H9 (cell line): ENCODE results near the gene GM2A. TPM values are rescaled to one million over a fixed set of nuclear protein-coding genes. Genes with fewer than 3 reads are reported as not detected.

Experiments used
- DNase-seq: peaks from one replicate; pipeline ENCODE4 v3.0.0-alpha.2; 2017
- H2AFZ ChIP-seq: one replicate; pipeline ENCODE4 v1.6.1; 2013; ENCODE audit warnings: mild to moderate bottlenecking, low read length, control low read depth, moderate library complexity
- H2AK5ac ChIP-seq: 2 replicates; pipeline ENCODE4 v1.6.1; 2013; ENCODE audit warnings: low read length, control low read depth, mixed read lengths; ENCODE audit not compliant: insufficient read length
- H2BK120ac ChIP-seq: one replicate; pipeline ENCODE4 v1.6.1; 2013; ENCODE audit warnings: low read depth, mild to moderate bottlenecking, low read length, control low read depth, inconsistent platforms; ENCODE audit not compliant: poor library complexity, severe bottlenecking
- H2BK12ac ChIP-seq: 2 replicates; pipeline ENCODE4 v1.6.1; 2013; ENCODE audit warnings: low read length, control low read depth, mixed read lengths, low read depth; ENCODE audit not compliant: insufficient read length
- H2BK15ac ChIP-seq: 2 replicates; pipeline ENCODE4 v1.6.1; 2013; ENCODE audit warnings: low read depth, low read length, control low read depth
- H2BK20ac ChIP-seq: one replicate; pipeline ENCODE4 v1.6.1; 2013; ENCODE audit warnings: low read depth, mild to moderate bottlenecking, low read length, control low read depth, inconsistent platforms; ENCODE audit not compliant: poor library complexity, severe bottlenecking
- H2BK5ac ChIP-seq: 2 replicates; pipeline ENCODE4 v1.6.1; 2013; ENCODE audit warnings: low read length, control low read depth, mixed read lengths; ENCODE audit not compliant: insufficient read length
- H3K14ac ChIP-seq: 2 replicates; pipeline ENCODE4 v1.6.1; 2013; ENCODE audit warnings: low read length, control low read depth; ENCODE audit not compliant: insufficient read depth
- H3K18ac ChIP-seq: 2 replicates; pipeline ENCODE4 v1.6.1; 2013; ENCODE audit warnings: low read depth, mild to moderate bottlenecking, mixed read lengths, low read length, control low read depth; ENCODE audit not compliant: insufficient read length
- H3K23ac ChIP-seq: 2 replicates; pipeline ENCODE4 v1.6.1; 2013; ENCODE audit warnings: low read length, control low read depth, mixed read lengths, low read depth; ENCODE audit not compliant: insufficient read length
- H3K23me2 ChIP-seq: 2 replicates; pipeline ENCODE4 v1.6.1; 2013; ENCODE audit warnings: low read depth, mild to moderate bottlenecking, mixed read lengths, low read length, control low read depth; ENCODE audit not compliant: insufficient read length, poor library complexity, severe bottlenecking
- H3K27ac ChIP-seq: 2 replicates; pipeline ENCODE4 v1.5.1; 2013; ENCODE audit warnings: low read length, control low read depth, mixed read lengths, low read depth; ENCODE audit not compliant: insufficient read length
- H3K27me3 ChIP-seq: 2 replicates; pipeline ENCODE4 v1.6.1; 2013; ENCODE audit warnings: low read length, control low read depth, inconsistent platforms; ENCODE audit not compliant: insufficient read depth
- H3K4ac ChIP-seq: 2 replicates; pipeline ENCODE4 v1.6.1; 2013; ENCODE audit warnings: low read depth, mild to moderate bottlenecking, control low read depth, inconsistent platforms, low read length, moderate library complexity
- H3K4me1 ChIP-seq: 2 replicates; pipeline ENCODE4 v1.6.1; 2013; ENCODE audit warnings: low read length, control low read depth, inconsistent platforms; ENCODE audit not compliant: insufficient read depth
- H3K4me2 ChIP-seq: 2 replicates; pipeline ENCODE4 v1.6.1; 2013; ENCODE audit warnings: low read length, control low read depth, mixed read lengths; ENCODE audit not compliant: insufficient read length, insufficient read depth
- H3K56ac ChIP-seq: 2 replicates; pipeline ENCODE4 v1.6.1; 2013; ENCODE audit warnings: low read depth, mild to moderate bottlenecking, mixed read lengths, low read length, control low read depth; ENCODE audit not compliant: insufficient read length
- H3K79me1 ChIP-seq: 2 replicates; pipeline ENCODE4 v1.6.1; 2013; ENCODE audit warnings: low read depth, mild to moderate bottlenecking, moderate library complexity, low read length, control low read depth, inconsistent platforms; ENCODE audit not compliant: insufficient read depth, poor library complexity, severe bottlenecking
- H3K79me2 ChIP-seq: 2 replicates; pipeline ENCODE4 v1.6.1; 2013; ENCODE audit warnings: low read length, control low read depth, inconsistent platforms; ENCODE audit not compliant: insufficient read depth
- H3K9ac ChIP-seq: 2 replicates; pipeline ENCODE4 v1.6.1; 2013; ENCODE audit warnings: low read length, control low read depth, mixed read lengths; ENCODE audit not compliant: insufficient read length; ENCODE audit errors: extremely low read depth
- H3K9me3 ChIP-seq: one replicate; pipeline ENCODE4 v1.6.1; 2013; ENCODE audit warnings: low read depth, low read length, inconsistent platforms; ENCODE audit not compliant: control insufficient read depth
- H3T11ph ChIP-seq: one replicate; pipeline ENCODE4 v1.6.1; 2013; ENCODE audit warnings: mild to moderate bottlenecking, low read length, control low read depth, inconsistent platforms
- H4K20me1 ChIP-seq: one replicate; pipeline ENCODE4 v1.6.1; 2013; ENCODE audit not compliant: control insufficient read depth, insufficient read length, insufficient read depth
- H4K5ac ChIP-seq: 2 replicates; pipeline ENCODE4 v1.6.1; 2013; ENCODE audit warnings: low read depth, mild to moderate bottlenecking, mixed read lengths, low read length, control low read depth; ENCODE audit not compliant: insufficient read length
- H4K8ac ChIP-seq: replicated peaks from 2 replicates; pipeline ENCODE4 v1.6.1; 2013; ENCODE audit warnings: low read length, control low read depth, mixed read lengths, low read depth; ENCODE audit not compliant: insufficient read length
- H4K91ac ChIP-seq: 2 replicates; pipeline ENCODE4 v1.6.1; 2013; ENCODE audit warnings: low read depth, mild to moderate bottlenecking, moderate library complexity, mixed read lengths, low read length, control low read depth; ENCODE audit not compliant: insufficient read length
- H3K27ac Mint-ChIP-seq, 3 experiments: 2 replicates in 2 of 3; 3 replicates in 1 of 3; pipeline ENCODE4 v1.8.0; 2020 to 2021; ENCODE audit warnings: mixed read lengths in 3 of 3, mild to moderate bottlenecking in 1 of 3, moderate library complexity in 1 of 3
- H3K27me3 Mint-ChIP-seq: 2 replicates; pipeline ENCODE4 v1.8.0; 2021; ENCODE audit warnings: low read depth, mild to moderate bottlenecking, moderate library complexity, mixed read lengths
- H3K36me3 Mint-ChIP-seq, 3 experiments: 2 replicates in 2 of 3; 3 replicates in 1 of 3; pipeline ENCODE4 v1.8.0; 2020 to 2021; ENCODE audit warnings: low read depth in 3 of 3, mixed read lengths in 3 of 3; ENCODE audit not compliant: insufficient read depth in 1 of 3
- H3K4me1 Mint-ChIP-seq, 2 experiments: 2 replicates each; pipeline ENCODE4 v1.8.0; 2020; ENCODE audit warnings: mixed read lengths in 2 of 2
- H3K4me3 Mint-ChIP-seq, 2 experiments: 2 replicates in 1 of 2; 3 replicates in 1 of 2; pipeline ENCODE4 v1.8.0; 2020 to 2021; ENCODE audit warnings: mild to moderate bottlenecking in 2 of 2, mixed read lengths in 2 of 2, moderate library complexity in 1 of 2
- H3K9me3 Mint-ChIP-seq, 2 experiments: 2 replicates in 1 of 2; 3 replicates in 1 of 2; pipeline ENCODE4 v1.8.0; 2020; ENCODE audit warnings: mild to moderate bottlenecking in 2 of 2, mixed read lengths in 2 of 2, moderate library complexity in 1 of 2
- WGBS: extraction: QIAGEN DNeasy Blood & Tissue Kit; methylation state at CpG from one replicate; pipeline ENCODE4 v1.1.7; 2013; ENCODE audit warnings: missing lambda C conversion rate, low lambda C conversion rate, mixed read lengths; ENCODE audit not compliant: insufficient read length; ENCODE audit errors: extremely low coverage; 5-methylcytosine and 5-hydroxymethylcytosine counted together
- total RNA-seq: library from RNA; stranded (reverse); gene quantifications from 2 replicates; pipeline ENCODE4 v1.2.1, GENCODE V29; 2021
- TF ChIP-seq, protein P1 (sequence below): fragments of 200-600 bp; sonication (generic); conservative IDR thresholded peaks from 3 replicates; pipeline ENCODE4 v1.8.0; 2021; ENCODE audit warnings: antibody characterized with exemption, mild to moderate bottlenecking

The GM2A gene
- total RNA-seq, 1 experiment from 2014 or later = 27.8 TPM

DNA sequence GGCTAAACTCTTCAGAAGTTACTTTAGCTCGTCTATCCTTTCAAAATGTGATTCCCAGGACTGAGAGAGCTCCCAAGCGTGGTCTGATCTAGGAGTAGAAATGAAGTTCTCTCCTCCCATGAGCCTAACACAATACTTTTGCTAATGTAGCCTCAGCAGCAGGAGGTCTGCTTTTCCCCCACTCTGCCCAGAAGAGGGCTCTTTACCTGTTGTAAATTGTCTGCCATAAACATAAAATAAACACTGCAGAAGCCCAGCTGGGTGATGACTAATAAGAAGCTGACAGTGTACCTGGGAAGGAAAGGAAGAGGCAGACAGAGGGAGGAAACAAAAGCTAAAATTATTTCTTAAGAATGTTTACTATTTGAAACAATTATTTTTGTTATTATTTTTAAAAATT lies 35.2 kb downstream of the GM2A start:
- Histone ChIP-seq H3K14ac (no peak overlapping the region), H2BK15ac (no peak overlapping the region), H4K5ac (no peak overlapping the region), H3K23me2 (no peaks in the 10 kb centered on the region), H2BK20ac (no peak overlapping the region), H3K23ac (no peak overlapping the region), H4K8ac (no peak overlapping the region), H2AK5ac (no peak overlapping the region), H3K9me3 (no peaks in the 10 kb centered on the region), H2BK120ac (no peak overlapping the region), H3K9ac (no peak overlapping the region), H3T11ph (no peak overlapping the region), H4K20me1 (no peaks in the 10 kb centered on the region), H3K79me2 (no peaks in the 10 kb centered on the region), H3K79me1 (no peaks in the 10 kb centered on the region), H2BK12ac (no peak overlapping the region), H3K4me2 (no peak overlapping the region), H3K27ac (no peak overlapping the region), H4K91ac (no peak overlapping the region), H3K4me1 (peaks cover 6% of the 10 kb centered on the region; the same call in 1 of the 2 replicates), H3K18ac (no peak overlapping the region), H3K56ac (no peak overlapping the region), H3K27me3 (no peaks in the 10 kb centered on the region), H2AFZ (no peak overlapping the region), H2BK5ac (no peak overlapping the region), H3K4ac (no peak overlapping the region)
- H3K4me1 Mint-ChIP-seq = peaks cover 10 to 14% of the 10 kb centered on the region in 2 experiments
- WGBS = no CpG with 5 or more reads among the region's 2 CpGs
- no peaks in the 10 kb centered on the region; a peak in 1 of 7 replicates for H3K36me3 Mint-ChIP-seq
- H3K9me3 Mint-ChIP-seq = no peaks in the 10 kb centered on the region; a peak in 1 of 5 replicates
- TF ChIP-seq, protein P1, sequence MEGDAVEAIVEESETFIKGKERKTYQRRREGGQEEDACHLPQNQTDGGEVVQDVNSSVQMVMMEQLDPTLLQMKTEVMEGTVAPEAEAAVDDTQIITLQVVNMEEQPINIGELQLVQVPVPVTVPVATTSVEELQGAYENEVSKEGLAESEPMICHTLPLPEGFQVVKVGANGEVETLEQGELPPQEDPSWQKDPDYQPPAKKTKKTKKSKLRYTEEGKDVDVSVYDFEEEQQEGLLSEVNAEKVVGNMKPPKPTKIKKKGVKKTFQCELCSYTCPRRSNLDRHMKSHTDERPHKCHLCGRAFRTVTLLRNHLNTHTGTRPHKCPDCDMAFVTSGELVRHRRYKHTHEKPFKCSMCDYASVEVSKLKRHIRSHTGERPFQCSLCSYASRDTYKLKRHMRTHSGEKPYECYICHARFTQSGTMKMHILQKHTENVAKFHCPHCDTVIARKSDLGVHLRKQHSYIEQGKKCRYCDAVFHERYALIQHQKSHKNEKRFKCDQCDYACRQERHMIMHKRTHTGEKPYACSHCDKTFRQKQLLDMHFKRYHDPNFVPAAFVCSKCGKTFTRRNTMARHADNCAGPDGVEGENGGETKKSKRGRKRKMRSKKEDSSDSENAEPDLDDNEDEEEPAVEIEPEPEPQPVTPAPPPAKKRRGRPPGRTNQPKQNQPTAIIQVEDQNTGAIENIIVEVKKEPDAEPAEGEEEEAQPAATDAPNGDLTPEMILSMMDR = peak; percentile 45; the same call in 1 of the 3 replicates
- no peaks in the 10 kb centered on the region for H3K27me3 Mint-ChIP-seq
- no peak for DNase-seq
- no peak overlapping the region; a peak in 1 of 7 replicates for H3K27ac Mint-ChIP-seq
- H3K4me3 Mint-ChIP-seq = no peak overlapping the region
